Thyroid gland (tissue), 4 donors: Measurements from ENCODE around the gene CLK2. TPM values are rescaled to one million over a fixed set of nuclear protein-coding genes. Genes with fewer than 3 reads are reported as not detected.

Experiments
- DNase-seq, 2 donors: peaks; one replicate each; pipeline ENCODE4 v3.0.0-alpha.2; 2019
- H3K27ac ChIP-seq, 3 donors: fragments of 200-600 bp; sonication (generic); 1 replicate in 2 of 3; 2 replicates in 1 of 3; pipeline ENCODE4 v1.5.1; 2016 to 2019; ENCODE audit warnings: mild to moderate bottlenecking in 1 of 3, moderate library complexity in 1 of 3
- H3K27me3 ChIP-seq: fragments of 200-600 bp; sonication (generic); one replicate; pipeline ENCODE4 v1.5.1; 2019
- H3K36me3 ChIP-seq, 2 donors: fragments of 200-600 bp; sonication (generic); one replicate each; pipeline ENCODE4 v1.5.1; 2016 to 2019
- H3K4me1 ChIP-seq, 2 donors: fragments of 200-600 bp; sonication (generic); one replicate each; pipeline ENCODE4 v1.5.1; 2017 to 2019
- H3K4me3 ChIP-seq, 3 donors: fragments of 200-600 bp; sonication (generic); replicated peaks in 1 of 3; 1 replicate in 2 of 3; 2 replicates in 1 of 3; pipeline ENCODE4 v1.5.1; 2016; ENCODE audit warnings: mild to moderate bottlenecking in 1 of 3
- H3K9me3 ChIP-seq: fragments of 200-600 bp; sonication (generic); one replicate; pipeline ENCODE4 v1.5.1; 2017
- POLR2A ChIP-seq, 2 donors: fragments of 450-650 bp; IDR thresholded peaks; one replicate each; pipeline ENCODE4 v1.6.1; 2017; ENCODE audit warnings: antibody characterized with exemption in 2 of 2, mild to moderate bottlenecking in 2 of 2, moderate library complexity in 1 of 2
- WGBS, 2 donors: methylation state at CpG; one replicate each; pipeline ENCODE4 v1.1.5; 2017; 5-methylcytosine and 5-hydroxymethylcytosine counted together
- intact Hi-C: fragments of 100-400 bp; cut with DNase I; formaldehyde crosslinking; loops from one replicate; pipeline ENCODE4 v1.15.1; 2023
- total RNA-seq, 4 donors: library from RNA; depleted of rRNA; stranded (reverse); fragments of >200 nt; gene quantifications; one replicate each; pipeline ENCODE4 v1.2.3, GENCODE V29; 2016
- TF ChIP-seq, protein P1 (sequence below), 6 experiments: fragments of 200-600 bp in 3 of 6; fragments of 450-650 bp in 3 of 6; sonication (generic) in 3 of 6; IDR thresholded peaks; one replicate each; pipeline ENCODE4 v1.5.1; 2016 to 2019; ENCODE audit warnings: antibody characterized with exemption in 6 of 6, mild to moderate bottlenecking in 2 of 6, inconsistent platforms in 1 of 6, moderate library complexity in 1 of 6

CLK2 gene
- total RNA-seq, 4 donors from 2014 or later, result 40.0 to 61.6 (median 56.2) TPM

DNA sequence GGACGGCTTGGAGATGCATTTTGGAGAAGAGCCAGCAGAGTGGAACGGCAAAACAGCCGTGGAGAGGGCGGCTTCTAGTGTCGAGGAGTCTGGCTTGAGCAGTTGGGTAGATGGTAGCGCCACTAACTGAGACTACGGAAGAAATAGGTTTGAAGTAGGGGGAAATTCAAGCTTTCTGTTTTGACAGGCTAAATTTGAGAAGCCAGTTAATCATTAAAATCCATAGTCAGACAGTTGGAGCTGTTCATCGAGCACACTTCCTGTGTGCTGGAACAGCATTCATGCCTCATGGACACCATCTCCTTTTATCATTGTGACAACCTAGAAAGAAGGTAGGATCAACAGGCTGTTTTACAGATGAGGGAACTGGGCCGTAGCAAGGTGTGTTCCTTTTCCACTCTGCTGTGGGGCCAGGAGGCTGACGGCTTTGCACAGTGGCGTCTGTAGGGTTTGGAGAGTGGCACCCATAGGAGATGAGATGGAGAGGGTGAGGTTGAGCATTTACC, 31.3 kb upstream of the CLK2 start:
- intact Hi-C loops, result no loop called here
- H3K27ac ChIP-seq, result no peak overlapping the region
- H3K9me3 ChIP-seq, result no peaks in the 10 kb centered on the region
- no peaks in the 10 kb centered on the region for H3K36me3 ChIP-seq
- DNase-seq, result no peak
- WGBS, 2 donors, result 48 to 56% methylated on average over 11 of the region's 11 CpGs
- no peak overlapping the region for H3K4me3 ChIP-seq
- no peaks in the 10 kb centered on the region for H3K27me3 ChIP-seq
- H3K4me1 ChIP-seq, result peaks cover 4 to 9% of the 10 kb centered on the region in 2 donors
- TF ChIP-seq POLR2A (IDR thresholded peaks at IDR 0.05), result no peak
- TF ChIP-seq, protein P1, sequence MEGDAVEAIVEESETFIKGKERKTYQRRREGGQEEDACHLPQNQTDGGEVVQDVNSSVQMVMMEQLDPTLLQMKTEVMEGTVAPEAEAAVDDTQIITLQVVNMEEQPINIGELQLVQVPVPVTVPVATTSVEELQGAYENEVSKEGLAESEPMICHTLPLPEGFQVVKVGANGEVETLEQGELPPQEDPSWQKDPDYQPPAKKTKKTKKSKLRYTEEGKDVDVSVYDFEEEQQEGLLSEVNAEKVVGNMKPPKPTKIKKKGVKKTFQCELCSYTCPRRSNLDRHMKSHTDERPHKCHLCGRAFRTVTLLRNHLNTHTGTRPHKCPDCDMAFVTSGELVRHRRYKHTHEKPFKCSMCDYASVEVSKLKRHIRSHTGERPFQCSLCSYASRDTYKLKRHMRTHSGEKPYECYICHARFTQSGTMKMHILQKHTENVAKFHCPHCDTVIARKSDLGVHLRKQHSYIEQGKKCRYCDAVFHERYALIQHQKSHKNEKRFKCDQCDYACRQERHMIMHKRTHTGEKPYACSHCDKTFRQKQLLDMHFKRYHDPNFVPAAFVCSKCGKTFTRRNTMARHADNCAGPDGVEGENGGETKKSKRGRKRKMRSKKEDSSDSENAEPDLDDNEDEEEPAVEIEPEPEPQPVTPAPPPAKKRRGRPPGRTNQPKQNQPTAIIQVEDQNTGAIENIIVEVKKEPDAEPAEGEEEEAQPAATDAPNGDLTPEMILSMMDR (IDR thresholded peaks at IDR 0.05), result no peak

DNA sequence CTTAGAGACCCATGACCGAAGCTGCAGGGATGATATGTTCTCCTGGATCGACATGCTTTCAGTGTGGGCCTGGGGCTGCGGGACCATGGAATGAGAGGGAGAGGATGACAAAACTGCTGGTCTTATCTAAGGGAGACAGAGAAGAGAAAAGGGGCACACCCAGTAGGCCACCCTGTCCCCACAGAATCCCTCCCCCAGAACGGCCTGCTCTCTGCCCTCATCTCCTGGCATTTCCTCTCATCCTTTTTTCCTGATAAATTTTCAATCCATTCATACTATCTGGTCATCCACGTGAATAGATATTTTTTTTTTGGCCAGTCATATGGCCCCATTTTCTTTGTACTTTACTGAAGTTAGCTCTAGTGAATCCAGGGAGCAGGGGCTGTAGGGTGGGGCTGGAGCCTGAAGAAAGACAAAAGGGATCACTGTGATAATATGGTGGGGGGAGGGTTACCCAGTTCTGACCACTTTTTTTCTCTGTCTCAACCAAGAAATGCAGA, 28.1 kb upstream of the CLK2 start, which contains the start of gene PKLR:
Gene PKLR (minus strand): TSS at position 97 of the 500 bp plus-strand sequence. CDS start 43 bp downstream, at position 54.
- intact Hi-C loops, result no loop called here

DNA sequence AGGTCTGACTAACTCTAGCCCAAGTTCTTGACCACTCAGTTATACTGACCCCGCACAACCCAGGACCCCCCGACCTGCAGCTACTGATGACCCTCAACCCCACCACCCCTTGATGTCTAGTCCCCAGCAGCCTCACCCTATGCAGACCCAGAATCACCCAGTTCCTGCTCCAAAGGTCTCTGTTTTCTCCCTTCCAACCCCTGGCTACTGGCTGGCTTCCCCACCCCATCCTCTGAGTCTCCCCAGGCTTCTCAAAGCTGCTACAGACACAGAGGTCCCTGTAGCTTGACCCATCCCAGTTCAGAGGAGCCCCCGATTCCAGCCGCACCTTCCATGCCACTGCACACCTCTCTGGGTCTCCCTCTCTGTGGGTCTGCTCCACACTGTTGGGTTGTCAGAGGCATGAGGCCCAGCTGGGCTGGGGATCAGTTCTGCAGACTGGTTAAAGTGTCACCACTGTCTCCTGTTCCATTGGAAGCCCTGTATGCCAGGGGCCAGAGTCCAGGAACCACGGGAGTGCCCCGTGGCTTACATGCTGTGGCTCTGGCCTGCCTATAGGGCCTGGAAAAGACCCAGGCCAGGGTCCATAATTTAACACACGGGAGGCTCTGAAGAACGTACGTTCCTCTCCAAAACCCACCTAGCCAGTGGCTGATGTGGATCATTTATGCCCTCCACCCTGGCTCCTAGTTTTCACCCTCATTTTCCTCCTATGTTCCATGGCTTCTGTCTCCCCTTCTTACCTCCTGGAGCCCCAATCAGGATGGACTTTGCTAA, 27.4 kb upstream of the CLK2 start:
- Histone ChIP-seq H3K4me1 (no peaks in the 10 kb centered on the region), H3K36me3 (no peaks in the 10 kb centered on the region), H3K9me3 (no peaks in the 10 kb centered on the region), H3K27me3 (no peaks in the 10 kb centered on the region), H3K4me3 (no peak overlapping the region), H3K27ac (no peak overlapping the region)
- no peak for DNase-seq
- 89 to 90% methylated on average over 7 to 9 of the region's 9 CpGs for WGBS, 2 donors
- intact Hi-C loops, result no loop called here
- TF ChIP-seq POLR2A (IDR thresholded peaks at IDR 0.05), result no peak
- TF ChIP-seq, protein P1 (IDR thresholded peaks at IDR 0.05), result no peak

More for the DNA sequence above, 28.1 kb upstream of the CLK2 start, which contains the start of gene PKLR:
- Histone ChIP-seq H3K36me3 (no peaks in the 10 kb centered on the region), H3K4me3 (no peak within 1 kb of the TSS), H3K4me1 (no peaks in the 10 kb centered on the region), H3K27ac (no peak within 1 kb of the TSS), H3K9me3 (no peaks in the 10 kb centered on the region), H3K27me3 (no peaks in the 10 kb centered on the region)
- TF ChIP-seq POLR2A (IDR thresholded peaks at IDR 0.05), result no peak
- TF ChIP-seq, protein P1 (IDR thresholded peaks at IDR 0.05), result no peak
- WGBS, 2 donors, result 79 to 86% methylated on average over 5 of the region's 5 CpGs
- DNase-seq, result no peak

DNA sequence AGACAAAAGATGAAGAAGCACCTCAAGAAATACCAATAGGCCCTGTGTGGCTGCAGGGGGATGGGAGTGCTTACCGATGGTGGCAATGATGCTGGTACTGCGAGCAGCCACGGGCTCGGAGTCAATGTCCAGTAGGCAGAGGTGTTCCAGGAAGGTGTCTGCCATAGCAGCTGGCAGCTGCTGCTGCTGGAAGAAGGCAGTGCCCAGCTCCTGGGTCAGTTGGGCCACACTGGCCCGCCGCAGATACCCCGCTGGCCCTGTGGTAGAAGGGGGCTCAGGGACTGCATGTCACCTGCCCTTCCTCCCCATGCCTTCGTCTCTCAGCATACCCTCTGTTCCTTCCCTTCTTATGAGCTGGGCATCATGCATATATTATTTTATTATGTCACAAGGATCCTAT, 26.7 kb upstream of the CLK2 start:
- DNase-seq, result no peak
- Histone ChIP-seq H3K4me3 (no peak overlapping the region), H3K36me3 (no peaks in the 10 kb centered on the region), H3K4me1 (peaks cover 4% of the 10 kb centered on the region in 2 donors), H3K27me3 (peaks cover under 1% of the 10 kb centered on the region), H3K9me3 (no peaks in the 10 kb centered on the region), H3K27ac (no peak overlapping the region)
- WGBS, 2 donors, result 90 to 99% methylated on average over 8 of the region's 8 CpGs
- TF ChIP-seq, protein P1 (IDR thresholded peaks at IDR 0.05), result no peak
- no peak for TF ChIP-seq POLR2A (IDR thresholded peaks at IDR 0.05)
- intact Hi-C loops, result no loop called here

DNA sequence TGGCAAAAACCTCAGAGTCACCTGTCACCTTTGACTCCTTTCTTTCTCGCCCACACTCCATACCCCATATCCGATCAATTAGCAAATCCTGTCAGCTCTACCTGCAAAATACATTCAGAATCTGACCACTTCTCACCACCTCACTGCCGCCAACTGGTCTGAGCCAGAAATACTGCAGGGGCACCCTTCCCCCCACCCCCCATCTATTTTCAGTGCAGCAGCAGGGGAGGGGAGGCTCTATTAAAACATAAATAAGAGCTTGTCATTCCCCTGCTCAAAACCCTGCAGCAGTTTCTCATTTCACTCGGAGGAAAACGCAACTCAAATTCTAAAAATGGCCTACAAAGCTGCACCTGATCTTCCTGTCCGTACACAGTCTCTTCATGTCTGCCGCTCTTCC, 24.1 kb upstream of the CLK2 start:
- 56 to 62% methylated on average over 7 of the region's 7 CpGs for WGBS, 2 donors
- DNase-seq, result no peak
- intact Hi-C loops, result no loop called here
- Histone ChIP-seq H3K36me3 (no peaks in the 10 kb centered on the region), H3K27ac (no peak overlapping the region), H3K4me1 (peaks cover 5% of the 10 kb centered on the region in 2 donors), H3K27me3 (peaks cover 8% of the 10 kb centered on the region), H3K9me3 (no peaks in the 10 kb centered on the region), H3K4me3 (no peak overlapping the region)
- TF ChIP-seq, protein P1 (IDR thresholded peaks at IDR 0.05), result no peak
- TF ChIP-seq POLR2A (IDR thresholded peaks at IDR 0.05), result no peak
